Parathyroid adenoma (tissue), 2 donors: Measurements from ENCODE around the gene ANP32E.

Experiments
- H2AFZ ChIP-seq: fragments of 300-600 bp; sonication (generic); one replicate; pipeline ENCODE4 v1.7.0; 2017; ENCODE audit warnings: antibody characterized with exemption, mild to moderate bottlenecking
- H3K27ac ChIP-seq: fragments of 300-600 bp; sonication (generic); one replicate; pipeline ENCODE4 v1.7.0; 2017
- H3K27me3 ChIP-seq: fragments of 300-600 bp; sonication (generic); one replicate; pipeline ENCODE4 v1.7.0; 2017; ENCODE audit warnings: low read length; ENCODE audit not compliant: control insufficient read depth, insufficient read depth
- H3K36me3 ChIP-seq: fragments of 300-600 bp; sonication (generic); one replicate; pipeline ENCODE4 v1.7.0; 2017; ENCODE audit warnings: low read length; ENCODE audit not compliant: control insufficient read depth, insufficient read depth
- H3K4me1 ChIP-seq: fragments of 300-600 bp; sonication (generic); one replicate; pipeline ENCODE4 v1.7.0; 2017; ENCODE audit warnings: control low read depth
- H3K4me2 ChIP-seq: fragments of 300-600 bp; sonication (generic); one replicate; pipeline ENCODE4 v1.7.0; 2017; ENCODE audit warnings: low read length
- H3K4me3 ChIP-seq: fragments of 300-600 bp; sonication (generic); one replicate; pipeline ENCODE4 v1.7.0; 2017; ENCODE audit warnings: low read depth, low read length
- H3K79me2 ChIP-seq: fragments of 300-600 bp; sonication (generic); one replicate; pipeline ENCODE4 v1.7.0; 2017; ENCODE audit warnings: control low read depth
- H3K9ac ChIP-seq: fragments of 300-600 bp; sonication (generic); one replicate; pipeline ENCODE4 v1.7.0; 2017; ENCODE audit warnings: mild to moderate bottlenecking
- H3K9me3 ChIP-seq: fragments of 300-600 bp; sonication (generic); one replicate; pipeline ENCODE4 v1.7.0; 2017; ENCODE audit warnings: low read length; ENCODE audit not compliant: control insufficient read depth
- TF ChIP-seq, protein P1 (sequence below): fragments of 300-600 bp; sonication (generic); IDR thresholded peaks from one replicate; pipeline ENCODE4 v1.7.0; 2017; ENCODE audit warnings: antibody characterized with exemption, mild to moderate bottlenecking
- donor health status: primary hyperparathyroidism.

ANP32E gene

DNA sequence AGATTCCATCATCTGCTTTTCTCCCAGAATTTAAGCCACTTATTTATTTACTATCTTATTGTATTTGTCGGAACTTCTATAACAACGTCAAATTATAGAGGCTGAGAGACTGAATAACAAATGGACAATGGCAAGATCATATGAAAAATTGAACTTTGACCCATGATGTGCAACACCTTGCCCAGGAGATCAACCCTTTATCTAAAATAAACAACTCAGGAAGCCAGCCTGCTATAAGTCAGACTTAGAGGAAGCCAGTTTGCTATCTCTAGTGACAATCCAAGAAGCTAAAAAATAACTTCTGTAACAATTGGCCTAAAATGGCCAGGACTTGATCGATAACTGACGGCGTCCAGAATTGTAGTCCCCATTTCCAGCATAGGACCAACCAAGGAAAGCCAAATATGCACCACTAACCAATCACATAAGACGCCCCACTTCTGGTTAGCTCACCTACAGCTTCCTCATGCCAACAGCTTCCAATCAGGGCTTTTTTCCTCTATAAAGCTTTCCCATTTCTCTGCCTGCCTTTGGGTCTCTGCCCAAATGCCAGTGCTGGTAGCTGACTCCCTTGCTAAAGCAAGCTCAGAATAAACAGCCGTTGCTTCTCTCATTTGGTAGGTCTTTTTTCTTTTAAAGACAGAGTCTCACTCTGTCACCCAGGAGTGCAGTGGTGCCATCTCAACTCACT is 28.5 kb downstream of the ANP32E start:
- H3K27me3 ChIP-seq: no peaks in the 10 kb centered on the region
- H3K9me3 ChIP-seq: no peaks in the 10 kb centered on the region
- H3K9ac ChIP-seq: no peak overlapping the region
- H3K4me1 ChIP-seq: no peaks in the 10 kb centered on the region
- no peak overlapping the region for H2AFZ ChIP-seq
- no peaks in the 10 kb centered on the region for H3K79me2 ChIP-seq
- H3K27ac ChIP-seq: no peak overlapping the region
- TF ChIP-seq, protein P1, sequence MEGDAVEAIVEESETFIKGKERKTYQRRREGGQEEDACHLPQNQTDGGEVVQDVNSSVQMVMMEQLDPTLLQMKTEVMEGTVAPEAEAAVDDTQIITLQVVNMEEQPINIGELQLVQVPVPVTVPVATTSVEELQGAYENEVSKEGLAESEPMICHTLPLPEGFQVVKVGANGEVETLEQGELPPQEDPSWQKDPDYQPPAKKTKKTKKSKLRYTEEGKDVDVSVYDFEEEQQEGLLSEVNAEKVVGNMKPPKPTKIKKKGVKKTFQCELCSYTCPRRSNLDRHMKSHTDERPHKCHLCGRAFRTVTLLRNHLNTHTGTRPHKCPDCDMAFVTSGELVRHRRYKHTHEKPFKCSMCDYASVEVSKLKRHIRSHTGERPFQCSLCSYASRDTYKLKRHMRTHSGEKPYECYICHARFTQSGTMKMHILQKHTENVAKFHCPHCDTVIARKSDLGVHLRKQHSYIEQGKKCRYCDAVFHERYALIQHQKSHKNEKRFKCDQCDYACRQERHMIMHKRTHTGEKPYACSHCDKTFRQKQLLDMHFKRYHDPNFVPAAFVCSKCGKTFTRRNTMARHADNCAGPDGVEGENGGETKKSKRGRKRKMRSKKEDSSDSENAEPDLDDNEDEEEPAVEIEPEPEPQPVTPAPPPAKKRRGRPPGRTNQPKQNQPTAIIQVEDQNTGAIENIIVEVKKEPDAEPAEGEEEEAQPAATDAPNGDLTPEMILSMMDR: no peak
- H3K36me3 ChIP-seq: no peaks in the 10 kb centered on the region
- no peak overlapping the region for H3K4me3 ChIP-seq
- no peak overlapping the region for H3K4me2 ChIP-seq

DNA sequence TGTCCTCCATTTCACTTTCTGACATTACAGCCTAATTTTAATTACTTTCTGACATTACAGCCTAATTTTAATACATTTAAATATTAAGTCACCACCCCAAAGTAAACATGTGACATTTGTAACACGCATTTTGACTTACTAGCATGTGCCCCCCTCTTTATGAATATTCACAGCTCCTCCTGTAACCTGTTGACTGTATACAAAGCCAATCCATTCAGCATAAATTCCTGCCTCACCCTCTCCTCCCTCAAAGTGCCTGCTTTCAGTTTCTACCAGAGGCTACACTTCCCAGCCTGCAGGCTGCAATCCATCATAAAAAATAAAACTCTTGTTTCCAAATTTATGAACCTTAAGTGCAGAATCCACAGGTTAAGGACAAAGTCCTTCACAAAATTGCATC is 39.5 kb downstream of the ANP32E start:
- no peak overlapping the region for H3K4me2 ChIP-seq
- H3K4me1 ChIP-seq: no peaks in the 10 kb centered on the region
- H3K79me2 ChIP-seq: no peaks in the 10 kb centered on the region
- no peak overlapping the region for H3K27ac ChIP-seq
- H3K36me3 ChIP-seq: no peaks in the 10 kb centered on the region
- TF ChIP-seq, protein P1: no peak
- no peaks in the 10 kb centered on the region for H3K27me3 ChIP-seq
- no peak overlapping the region for H3K9ac ChIP-seq
- no peak overlapping the region for H2AFZ ChIP-seq
- H3K9me3 ChIP-seq: no peaks in the 10 kb centered on the region
- H3K4me3 ChIP-seq: no peak overlapping the region

DNA sequence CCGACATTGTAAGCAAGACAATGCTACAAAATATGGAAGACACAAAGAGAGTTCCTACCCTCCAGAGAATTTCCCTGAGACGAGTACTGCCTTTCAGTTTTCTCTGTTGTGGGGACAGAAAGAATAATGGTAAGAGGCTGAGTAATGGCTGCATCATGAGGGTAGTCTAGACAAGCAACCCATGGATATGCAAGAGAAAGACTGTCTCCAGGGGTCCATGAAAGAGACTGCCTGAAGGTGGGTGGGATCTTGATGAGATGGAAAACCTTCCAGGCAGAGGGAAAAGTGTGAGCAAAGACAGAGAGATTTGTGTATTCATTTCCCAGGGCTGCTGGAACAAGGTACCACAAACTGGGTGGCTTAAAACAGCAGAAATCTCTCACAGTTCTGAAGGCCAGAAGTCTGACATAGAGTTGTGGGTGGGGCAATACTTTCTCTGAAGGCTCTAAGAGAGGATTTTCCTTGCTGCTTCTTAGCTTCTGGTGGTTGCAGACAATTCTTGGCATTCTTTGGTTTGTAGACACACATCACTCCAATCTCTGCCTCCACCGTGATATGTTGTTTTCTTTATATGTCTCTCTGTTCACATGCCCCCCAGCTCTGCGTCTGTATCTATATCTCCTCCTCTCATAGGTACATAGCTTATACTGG is 41.4 kb downstream of the ANP32E start:
- no peak overlapping the region for H3K27ac ChIP-seq
- no peak overlapping the region for H3K4me2 ChIP-seq
- no peaks in the 10 kb centered on the region for H3K27me3 ChIP-seq
- H3K4me1 ChIP-seq: no peaks in the 10 kb centered on the region
- H3K4me3 ChIP-seq: no peak overlapping the region
- no peak overlapping the region for H2AFZ ChIP-seq
- H3K9me3 ChIP-seq: no peaks in the 10 kb centered on the region
- TF ChIP-seq, protein P1: no peak
- no peaks in the 10 kb centered on the region for H3K79me2 ChIP-seq
- H3K36me3 ChIP-seq: no peaks in the 10 kb centered on the region
- H3K9ac ChIP-seq: no peak overlapping the region

DNA sequence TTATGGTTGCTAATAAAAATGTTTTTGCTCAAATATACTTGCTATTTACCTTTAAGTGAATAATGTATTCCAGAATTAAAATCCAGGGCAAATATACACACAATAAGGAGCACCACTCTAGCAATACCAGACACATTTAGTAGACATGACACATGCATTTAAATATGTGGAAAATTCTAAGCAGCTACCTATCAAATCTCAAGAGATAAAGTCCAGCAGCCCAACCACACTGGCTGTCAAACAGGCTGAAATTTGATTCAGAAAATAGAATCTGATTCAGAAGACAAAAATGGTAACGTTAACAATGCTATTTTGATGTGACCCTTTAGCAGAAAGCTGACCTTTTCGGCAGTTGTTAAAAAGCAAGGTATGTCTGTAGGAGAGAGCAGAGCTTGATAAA is 43.9 kb downstream of the ANP32E start:
- TF ChIP-seq, protein P1: no peak
- Histone ChIP-seq H3K79me2 (no peaks in the 10 kb centered on the region), H3K9me3 (no peaks in the 10 kb centered on the region)

DNA sequence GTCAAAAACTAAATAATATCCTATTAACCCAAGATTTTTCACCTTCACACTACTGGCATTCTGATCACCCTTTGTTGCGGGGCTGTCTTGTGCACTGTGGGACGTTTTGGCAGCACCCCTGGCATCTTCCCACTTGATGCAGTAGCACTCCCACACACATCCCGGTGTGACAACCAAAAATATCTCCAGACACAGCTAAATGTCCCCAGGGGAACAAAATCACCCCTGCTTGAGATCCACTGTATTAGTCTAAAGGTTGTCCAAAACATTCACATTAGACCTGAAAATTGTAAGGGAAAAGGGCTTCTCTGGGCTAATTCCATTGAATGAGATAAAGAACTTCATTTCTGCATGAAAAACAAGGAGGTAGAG is 48.4 kb downstream of the ANP32E start:
- no peaks in the 10 kb centered on the region for H3K4me1 ChIP-seq
- no peak overlapping the region for H3K27ac ChIP-seq
- H3K9ac ChIP-seq: no peak overlapping the region
- no peaks in the 10 kb centered on the region for H3K36me3 ChIP-seq
- no peaks in the 10 kb centered on the region for H3K27me3 ChIP-seq
- no peak overlapping the region for H2AFZ ChIP-seq
- no peaks in the 10 kb centered on the region for H3K79me2 ChIP-seq
- TF ChIP-seq, protein P1: no peak
- H3K9me3 ChIP-seq: no peaks in the 10 kb centered on the region
- no peak overlapping the region for H3K4me2 ChIP-seq
- no peak overlapping the region for H3K4me3 ChIP-seq

More for the DNA sequence above, 43.9 kb downstream of the ANP32E start:
- Histone ChIP-seq H3K27me3 (no peaks in the 10 kb centered on the region), H3K9ac (no peak overlapping the region), H3K4me3 (no peak overlapping the region), H3K4me1 (no peaks in the 10 kb centered on the region), H3K4me2 (no peak overlapping the region), H2AFZ (no peak overlapping the region), H3K27ac (no peak overlapping the region), H3K36me3 (no peaks in the 10 kb centered on the region)
